NCI-H2081 (cell line): ENCODE results near the gene CKMT1A.
"Not testable (repeated sequence)": the region's sequence is repeated elsewhere in the genome, so short reads cannot be mapped to it uniquely, and the experiment has no call there.

Source experiments
- DNase-seq, 2 experiments: peaks; one replicate each; lab custom pipeline; 2025; lab: John Stamatoyannopoulos, UW

CKMT1A gene

DNA sequence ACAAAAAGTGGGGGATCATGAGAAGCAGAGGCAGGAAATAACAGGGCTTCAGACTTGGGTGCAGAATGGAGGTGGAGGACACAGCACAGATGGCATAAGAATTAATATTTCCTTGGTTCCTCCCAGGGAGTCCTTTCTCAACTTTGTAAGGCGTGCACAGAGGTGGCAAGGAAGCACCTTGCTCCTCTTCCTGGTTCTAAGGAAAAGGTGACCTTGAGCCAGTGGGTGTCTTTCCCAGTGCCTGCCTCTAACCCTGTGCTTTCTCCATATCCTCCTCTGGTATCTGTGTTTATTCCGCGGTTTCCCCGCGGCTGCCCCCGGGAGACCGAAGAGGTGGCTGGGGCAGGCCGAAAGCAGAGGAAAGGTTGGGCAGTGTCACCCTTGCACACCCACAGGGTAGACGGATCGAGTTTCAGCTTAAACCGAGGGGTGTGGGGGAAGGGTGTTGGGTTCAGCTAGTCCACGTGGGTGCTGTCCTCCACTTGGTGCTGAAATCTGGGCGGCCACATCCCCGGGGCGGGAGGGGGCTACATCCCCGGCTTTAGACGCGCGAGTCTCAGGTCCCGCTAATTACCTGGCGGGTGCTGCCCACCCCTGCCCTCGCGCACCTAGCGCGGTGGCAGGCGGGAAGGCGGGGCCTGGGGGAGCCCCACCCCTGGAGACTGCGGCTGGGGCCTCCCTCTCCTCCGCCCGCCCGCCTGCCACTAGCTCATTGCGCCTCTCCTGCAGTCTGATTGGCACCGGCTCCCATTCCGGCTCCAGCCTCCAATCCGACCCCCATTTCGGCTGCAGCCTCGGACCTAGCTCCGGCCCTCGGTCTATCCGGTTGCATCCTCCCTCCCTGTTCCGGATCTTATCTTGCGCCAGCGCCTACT is at the start of gene CKMT1A:
TSS of gene CKMT1A (plus strand) at position 712 of the 875 bp plus-strand sequence. CDS start 192 bp downstream, outside the sequence.
- not testable (repeated sequence) for DNase-seq

DNA sequence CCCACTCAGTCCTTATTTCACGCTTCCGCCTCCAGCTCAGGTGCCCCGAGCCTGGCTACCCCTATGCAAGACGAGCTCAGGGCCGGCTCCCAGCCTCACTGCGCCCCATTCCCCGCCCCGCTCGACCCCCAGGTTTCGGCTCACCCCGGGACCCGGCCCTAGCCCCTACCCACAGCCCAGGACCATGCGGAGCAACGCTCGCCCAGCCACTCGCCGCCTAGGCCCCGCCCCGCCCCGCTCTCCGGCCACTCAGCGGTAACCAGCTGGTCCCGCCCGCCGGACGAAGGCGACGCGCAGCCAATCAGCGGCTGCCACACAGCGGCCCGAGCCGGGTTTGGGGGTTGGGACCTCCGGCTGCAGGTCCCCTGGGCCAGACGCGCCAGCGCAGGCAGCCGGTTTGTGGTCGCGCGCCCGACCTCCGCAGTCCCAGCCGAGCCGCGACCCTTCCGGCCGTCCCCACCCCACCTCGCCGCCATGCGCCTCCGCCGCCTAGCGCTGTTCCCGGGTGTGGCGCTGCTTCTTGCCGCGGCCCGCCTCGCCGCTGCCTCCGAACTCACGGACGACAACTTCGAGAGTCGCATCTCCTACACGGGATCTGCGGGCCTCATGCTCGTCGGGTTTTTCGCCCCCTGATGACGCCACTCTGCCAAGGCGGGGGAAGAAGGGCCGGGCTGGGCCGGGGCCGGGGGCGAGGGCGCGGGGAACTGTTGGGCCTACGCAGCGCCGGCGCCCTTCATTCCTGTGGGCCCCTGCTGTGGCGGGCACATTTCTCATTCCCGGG is 44.8 kb upstream of the CKMT1A start, which contains the start of gene CATSPER2:
TSS of gene CATSPER2 (minus strand) at position 196 of the 781 bp plus-strand sequence. CDS start 783 bp downstream, outside the sequence.
- no peak for DNase-seq

DNA sequence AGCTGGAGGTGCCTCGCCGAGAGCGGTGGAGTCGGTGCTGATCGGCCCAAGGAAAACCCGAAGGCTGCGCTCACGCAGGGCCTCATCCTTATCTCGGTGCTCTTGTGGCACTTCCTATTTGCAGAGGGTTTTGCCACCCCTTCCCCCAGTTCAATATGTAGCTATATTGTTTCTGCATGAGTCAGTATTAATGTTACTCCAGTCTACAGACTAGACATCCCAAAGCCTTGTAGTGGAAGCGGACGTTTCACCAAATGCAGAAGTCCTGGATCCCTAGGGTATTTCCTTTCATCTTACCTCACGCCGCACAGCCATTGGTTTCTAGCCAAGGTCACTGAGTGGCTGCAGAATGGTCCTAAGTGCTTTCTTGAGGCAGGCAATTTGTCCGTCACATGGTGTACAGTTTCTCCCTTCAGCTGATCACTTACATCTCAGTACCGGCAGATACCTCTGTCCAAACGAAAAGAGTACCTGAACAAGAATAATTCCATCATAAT is 44.2 kb upstream of the CKMT1A start:
- not testable (repeated sequence) for DNase-seq

DNA sequence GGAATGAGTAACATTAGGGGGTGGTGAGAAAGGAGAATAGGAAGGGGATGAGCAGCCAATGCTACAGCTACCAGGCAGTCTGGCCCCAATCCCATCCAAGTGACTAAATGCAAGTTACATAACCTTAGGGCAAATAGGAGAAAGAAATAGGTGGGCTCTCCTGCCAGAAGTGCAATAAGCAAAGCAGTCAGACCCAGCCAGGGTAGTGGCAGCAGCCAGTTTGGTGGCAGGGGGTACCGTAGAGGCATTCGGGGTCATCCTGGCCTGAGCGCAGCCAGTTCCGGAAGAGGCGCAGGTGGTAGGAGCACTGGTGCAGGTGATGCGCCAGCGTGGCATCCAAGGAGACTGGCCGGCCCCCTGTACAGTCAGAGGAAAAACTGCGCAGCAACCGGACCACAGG is 33.9 kb upstream of the CKMT1A start:
- DNase-seq, result not testable (repeated sequence)

DNA sequence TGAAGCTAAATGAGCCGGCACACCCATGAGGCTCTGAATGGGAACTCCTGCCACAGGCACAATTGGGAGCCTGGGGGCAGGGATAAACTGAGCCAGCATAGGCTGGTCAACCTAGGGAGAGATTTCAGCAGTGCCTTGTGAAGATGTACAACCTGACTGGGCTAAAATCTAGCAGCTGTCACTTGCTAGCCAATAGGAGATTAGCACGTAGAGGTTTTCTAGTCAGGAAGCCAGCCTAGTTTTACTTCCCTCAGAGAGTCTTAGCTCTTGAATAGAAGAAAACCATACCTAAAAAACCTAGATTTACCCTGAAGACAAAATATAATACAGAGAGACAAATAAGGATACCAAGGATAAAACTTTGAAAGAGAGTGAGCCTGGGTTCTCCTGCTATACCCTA is 31.4 kb upstream of the CKMT1A start:
- DNase-seq, result not testable (repeated sequence)

DNA sequence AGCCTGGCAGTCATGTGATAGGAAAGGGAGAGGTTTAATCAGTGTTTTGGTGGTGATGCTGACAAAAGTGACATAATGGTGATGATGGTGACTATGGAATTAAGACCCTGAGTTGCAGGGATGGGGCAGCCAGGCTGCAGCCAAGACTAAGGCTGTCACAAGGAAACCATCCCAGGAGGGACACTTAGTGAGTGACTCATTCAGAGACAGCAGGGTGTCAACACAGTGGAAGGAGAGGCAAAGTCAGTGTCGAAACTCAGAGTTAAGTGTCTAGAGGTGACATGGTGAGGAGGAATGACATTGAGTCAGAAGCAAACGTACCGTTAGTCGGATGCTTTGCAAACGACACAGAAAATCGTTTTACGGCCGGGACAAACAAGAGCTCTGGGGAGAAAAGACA is 30.3 kb upstream of the CKMT1A start:
- not testable (repeated sequence) for DNase-seq

DNA sequence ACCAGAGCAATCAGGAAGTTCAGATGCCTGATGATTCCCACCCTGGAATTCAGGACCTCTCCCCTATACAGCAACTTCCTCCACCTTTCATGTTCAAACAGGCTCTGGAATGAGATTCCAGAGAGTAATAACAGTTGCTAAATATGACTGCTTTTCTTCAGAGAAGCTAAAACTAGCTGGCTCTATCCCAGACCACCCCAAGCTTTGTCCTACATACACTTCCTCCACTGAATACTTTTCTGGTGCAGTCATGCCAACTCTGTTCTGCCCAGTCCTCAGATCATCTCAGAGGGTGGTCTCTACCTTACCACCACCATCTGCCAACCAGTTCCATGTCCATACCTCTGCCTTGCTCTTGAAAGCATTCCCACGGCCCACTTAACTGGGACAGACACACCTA is 27.5 kb upstream of the CKMT1A start:
- not testable (repeated sequence) for DNase-seq

DNA sequence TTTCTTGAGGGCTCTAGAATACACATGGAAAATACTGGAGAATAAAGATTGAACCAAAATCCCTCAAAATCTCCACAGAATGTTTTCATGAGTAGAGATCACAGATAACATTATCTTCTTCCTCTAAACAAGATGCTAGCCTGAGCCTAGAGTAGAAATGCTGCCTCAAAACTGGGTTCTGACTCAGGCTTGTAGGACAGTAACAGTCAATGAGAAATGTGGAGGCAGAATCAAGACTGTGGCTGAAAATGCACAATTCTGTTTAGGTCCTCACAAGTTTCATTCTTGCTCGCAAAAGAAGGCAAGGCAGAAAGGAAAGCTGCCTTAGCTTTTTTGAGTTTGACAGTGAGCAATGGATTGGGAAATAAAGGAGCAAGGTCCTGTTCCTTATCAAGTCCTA is 19.5 kb upstream of the CKMT1A start:
- not testable (repeated sequence) for DNase-seq

DNA sequence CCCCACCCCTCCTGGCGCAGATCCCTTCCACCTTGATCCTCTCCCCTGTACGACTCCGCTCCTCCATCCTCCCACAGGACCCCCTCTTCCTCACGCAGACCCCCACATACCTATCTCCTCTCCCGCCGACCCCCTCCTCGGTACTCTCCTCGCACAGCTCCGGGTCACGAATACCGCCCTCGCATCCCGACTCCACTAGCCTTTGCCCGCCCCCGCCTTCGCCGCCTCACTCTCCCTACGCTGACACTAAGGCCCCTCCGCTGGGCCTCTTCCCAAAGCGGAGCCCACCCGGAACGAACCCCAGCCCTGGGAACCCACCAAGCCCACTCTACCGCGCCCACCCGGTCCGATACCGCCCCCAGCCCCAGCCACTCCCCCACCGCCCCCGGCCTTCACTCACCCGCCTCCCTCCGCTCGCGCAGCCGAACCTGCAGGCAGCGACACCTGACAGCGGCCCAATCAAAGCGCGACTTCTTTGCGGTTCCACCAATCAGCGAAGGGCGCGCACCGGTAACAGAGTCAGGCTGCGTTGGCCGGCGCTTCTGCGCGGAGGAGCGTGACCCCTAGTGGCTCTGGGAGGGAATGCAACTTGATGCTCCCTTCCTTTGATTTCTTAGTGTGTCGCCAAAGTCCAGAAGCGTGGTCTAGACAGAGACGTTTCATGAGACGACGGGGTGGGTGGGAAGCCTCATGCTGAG is 3.9 kb upstream of the CKMT1A start:
- not testable (repeated sequence) for DNase-seq

DNA sequence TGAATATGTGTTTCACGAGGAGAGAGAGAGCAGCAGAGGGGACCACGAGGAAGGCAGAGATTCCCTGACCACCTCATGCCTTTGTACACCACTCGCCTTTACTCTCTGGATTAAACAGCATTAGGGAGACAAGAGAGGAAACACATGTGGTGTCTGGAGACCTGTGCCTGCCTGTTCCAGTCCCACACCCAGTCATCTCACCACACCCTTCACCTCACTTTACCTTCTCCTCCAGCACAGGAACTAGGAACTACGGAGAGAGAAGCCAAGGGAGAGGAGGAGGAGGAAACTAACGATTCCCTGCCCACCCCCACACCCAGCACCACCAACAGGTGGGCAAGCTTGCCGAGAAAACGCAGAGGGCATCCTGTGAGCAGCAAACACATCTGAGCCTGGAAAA is 980 bp upstream of the CKMT1A start:
- DNase-seq, result not testable (repeated sequence)

DNA sequence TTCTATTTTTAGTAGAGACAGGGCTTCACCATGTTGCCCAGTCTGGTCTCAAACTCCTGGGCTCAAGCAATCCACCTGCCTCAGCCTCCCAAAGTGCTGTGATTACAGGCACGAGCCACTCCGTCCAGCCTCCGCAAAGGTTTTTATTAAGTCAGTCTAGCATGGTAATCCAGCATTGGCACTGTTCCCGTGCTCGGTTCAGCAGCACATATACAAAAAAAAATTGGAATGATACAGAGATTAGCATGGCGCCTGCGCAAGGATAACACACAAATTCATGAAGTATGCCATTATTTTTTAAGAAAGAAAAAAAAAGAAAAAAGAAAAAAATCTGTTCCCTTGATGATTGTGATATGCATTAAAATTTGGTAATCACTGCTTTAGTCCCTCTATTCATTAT is 8.5 kb downstream of the CKMT1A start:
- DNase-seq, result no peak

DNA sequence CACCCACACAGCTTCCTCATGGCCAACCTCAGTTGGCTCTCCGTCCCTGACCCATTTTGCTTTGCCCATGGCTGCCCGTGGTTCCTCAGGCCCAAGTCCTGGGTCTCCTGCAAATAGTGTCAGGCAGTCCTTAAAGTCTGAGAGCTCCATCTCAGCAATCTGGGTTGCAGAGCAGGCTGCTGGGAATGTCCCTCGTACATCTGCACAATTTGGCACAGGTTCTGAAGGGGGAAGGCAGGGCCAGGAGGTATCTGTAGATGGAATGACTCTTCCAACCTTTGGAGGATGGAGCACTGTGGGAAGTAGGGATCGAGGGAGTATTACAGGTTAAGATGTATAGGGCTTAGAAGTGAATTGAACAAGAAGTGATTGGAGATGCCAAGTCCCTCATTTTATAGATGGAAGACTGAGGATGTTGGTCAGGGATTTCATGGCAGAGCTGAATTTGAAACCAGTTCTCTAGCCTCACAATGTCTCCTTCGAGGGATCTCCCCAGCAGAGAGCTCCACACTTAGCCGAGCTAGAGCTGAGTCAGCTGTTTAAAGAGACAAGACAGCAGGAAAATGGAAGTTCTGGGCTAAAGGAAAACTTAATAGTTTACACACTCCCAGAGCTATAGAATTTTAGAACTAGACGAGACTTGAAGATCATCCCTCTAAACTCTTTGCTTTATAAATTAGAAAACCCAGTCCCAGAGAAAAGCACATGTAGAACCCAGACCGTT is 9.2 kb downstream of the CKMT1A start:
- no peak for DNase-seq

DNA sequence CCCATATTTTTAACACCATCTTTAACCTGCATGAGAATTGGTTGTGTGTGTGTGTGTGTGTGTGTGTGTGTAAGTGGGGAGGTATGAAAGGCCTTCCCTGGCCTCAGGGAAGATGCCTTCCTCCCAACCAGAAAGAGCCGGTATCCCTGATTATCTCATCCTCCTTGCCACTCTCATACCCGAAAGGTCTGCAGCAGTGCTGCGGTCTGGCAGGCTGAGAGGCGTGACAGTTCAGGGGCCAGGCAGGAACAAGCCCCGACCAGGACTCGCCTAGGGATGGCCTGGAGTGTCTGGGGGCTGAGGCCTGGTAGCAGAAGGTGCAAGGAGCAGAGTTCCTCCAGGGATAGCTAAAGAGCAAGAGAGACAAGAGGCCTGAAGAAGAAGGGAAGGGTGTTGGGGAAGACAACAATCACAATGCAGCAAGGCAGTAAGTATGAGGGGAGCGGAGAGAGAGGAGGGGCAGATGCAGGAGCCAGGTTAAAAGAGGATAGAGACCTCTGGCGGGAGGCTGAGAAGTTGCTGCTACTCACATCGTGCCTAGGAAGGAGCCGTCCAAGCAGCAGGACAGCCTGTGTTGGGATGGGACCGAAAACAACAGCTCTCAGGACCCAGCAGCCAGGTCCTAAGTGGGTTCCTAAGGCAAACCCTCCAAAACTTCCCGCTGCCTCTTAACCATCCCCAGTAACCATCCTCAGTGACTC is 16.9 kb downstream of the CKMT1A start:
- DNase-seq, result not testable (repeated sequence)

DNA sequence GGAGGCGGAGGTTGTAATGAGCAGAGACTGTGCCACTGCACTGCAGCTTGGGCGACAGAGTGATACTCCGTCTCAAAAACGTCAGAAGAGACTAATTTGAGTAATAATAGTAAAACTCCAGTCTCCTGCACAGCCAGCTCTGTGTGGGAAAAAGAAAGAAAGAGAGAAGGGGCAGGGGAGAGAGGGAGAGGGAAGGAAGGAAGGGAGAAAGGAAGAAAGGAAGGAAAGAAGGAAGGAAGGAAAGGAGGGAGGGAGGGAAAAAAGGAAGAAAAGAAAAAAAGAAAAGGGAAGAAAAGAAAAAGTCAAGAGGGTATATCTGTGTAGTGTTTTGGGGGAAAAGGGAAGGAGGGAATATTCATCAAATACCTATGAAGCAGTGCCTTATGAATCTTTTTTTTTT is 29.5 kb downstream of the CKMT1A start:
- no peak for DNase-seq

DNA sequence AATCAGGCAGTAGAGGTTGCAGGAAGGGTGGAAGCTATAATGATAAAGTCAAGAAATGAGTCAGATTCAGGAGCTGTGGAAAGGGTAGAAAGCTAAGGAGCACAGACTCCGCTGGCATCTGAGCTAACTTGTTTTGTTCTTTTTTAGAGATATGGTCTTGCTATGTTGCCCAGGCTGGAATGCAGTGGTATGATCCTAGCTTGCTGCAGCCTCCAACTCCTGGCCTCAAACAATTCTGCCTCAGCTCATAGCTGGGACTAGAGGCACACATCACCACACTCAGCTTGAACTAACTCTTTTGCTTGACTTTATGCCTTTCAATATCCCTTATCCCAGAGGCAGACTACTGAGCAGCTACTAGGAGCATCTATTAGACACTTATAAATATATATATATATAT is 32.6 kb downstream of the CKMT1A start:
- not testable (repeated sequence) for DNase-seq

DNA sequence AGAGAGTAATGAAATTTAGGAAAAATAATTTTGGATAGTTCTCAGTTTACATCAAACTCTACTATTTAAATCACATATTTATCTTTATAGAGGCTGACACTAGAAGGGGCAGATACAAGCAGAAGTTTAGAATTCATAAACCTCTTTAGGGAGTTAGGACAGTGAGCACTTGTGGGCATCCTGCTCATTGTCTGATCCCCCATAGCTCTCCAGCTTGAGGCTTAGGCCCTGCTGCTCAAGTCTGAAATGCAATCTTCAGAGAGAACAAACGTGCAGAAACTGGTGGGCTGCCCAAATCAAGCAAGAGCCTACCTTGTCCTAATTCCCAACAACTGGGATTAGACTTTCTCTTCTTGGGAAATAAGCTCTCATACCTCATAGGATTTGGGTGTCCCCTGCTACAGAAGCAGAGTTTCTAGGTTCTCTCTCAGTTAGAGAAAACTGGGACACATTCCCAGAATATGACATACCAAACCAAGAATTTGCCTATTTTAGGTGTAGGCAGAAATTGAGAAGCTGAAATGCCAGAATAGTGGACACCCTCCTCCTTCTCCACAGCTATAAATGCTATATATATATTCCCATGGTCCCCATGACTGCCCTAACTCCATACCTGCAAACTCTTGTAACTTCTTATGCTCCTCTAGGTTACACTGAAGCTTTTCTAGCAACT is 34.5 kb downstream of the CKMT1A start:
- not testable (repeated sequence) for DNase-seq

DNA sequence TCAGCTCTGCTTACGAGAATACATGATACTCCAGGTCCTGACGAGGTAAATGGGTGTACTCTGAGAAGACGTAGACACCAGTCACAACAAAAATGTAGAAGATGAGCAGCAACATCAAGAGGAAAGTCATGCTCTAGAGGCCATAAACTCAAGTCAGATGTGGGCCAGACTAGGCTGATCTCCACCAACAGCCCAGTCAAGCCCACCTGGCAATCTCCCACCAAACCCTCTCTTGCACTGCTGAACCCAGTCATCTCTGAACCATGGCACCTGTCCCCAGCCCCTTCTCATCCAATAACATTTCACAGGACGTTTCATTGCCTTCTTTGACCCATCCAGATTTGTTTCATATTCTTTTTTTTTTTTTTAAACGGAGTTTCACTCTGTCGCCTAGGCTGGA is 41.8 kb downstream of the CKMT1A start:
- DNase-seq, result no peak

DNA sequence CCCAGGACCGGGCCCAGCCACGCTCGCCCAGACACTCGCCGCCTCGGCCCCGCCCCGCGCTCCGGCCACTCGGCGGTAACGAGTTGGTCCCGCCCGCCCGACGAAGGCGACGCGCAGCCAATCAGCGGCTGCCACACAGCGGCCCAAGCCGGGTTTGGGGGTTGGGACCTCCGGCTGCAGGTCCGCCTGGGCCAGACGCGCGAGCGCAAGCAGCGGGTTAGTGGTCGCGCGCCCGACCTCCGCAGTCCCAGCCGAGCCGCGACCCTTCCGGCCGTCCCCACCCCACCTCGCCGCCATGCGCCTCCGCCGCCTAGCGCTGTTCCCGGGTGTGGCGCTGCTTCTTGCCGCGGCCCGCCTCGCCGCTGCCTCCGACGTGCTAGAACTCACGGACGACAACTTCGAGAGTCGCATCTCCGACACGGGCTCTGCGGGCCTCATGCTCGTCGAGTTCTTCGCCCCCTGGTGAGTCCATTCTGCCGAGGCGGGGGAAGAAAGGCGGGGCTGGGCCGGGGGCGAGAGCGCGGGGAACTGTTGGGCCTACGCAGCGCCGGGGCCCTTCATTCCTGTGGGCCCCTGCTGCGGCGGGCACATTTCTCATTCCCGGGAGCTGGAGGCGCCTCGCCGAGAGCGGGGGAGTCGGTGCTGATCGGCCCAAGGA is 52.7 kb downstream of the CKMT1A start, which contains the start of gene PDIA3:
TSS of gene PDIA3 (plus strand) at position 194 of the 658 bp plus-strand sequence. CDS start at position 296, 102 bp downstream.
- peak; percentile 78 to 88 for DNase-seq

DNA sequence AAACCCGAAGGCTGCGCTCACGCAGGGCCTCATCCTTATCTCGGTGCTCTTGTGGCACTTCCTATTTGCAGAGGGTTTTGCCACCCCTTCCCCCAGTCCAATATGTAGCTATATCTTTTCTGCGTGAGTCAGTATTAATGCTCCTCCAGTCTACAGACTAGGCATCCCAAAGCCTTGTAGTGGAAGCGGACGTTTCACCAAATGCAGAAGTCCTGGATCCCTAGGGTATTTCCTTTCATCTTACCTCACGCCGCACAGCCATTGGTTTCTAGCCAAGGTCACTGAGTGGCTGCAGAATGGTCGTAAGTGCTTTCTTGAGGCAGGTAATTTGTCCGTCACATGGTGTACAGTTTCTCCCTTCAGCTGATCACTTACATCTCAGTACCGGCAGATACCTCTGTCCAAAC is 53.2 kb downstream of the CKMT1A start:
- DNase-seq, result peak; percentile 2 to 51
